GM12875 (cell line): ENCODE measurements around the gene DPP6.

ENCODE experiments used
- H3K4me3 ChIP-seq: one replicate; pipeline ENCODE4 v1.5.1; 2011; ENCODE audit warnings: low read depth, low read length, control low read depth
- TF ChIP-seq, protein P1 (sequence below): IDR thresholded peaks from 2 replicates; pipeline ENCODE4 v1.5.1; 2011; ENCODE audit warnings: low read depth, mild to moderate bottlenecking, control low read depth, inconsistent platforms, low read length, moderate library complexity, borderline replicate concordance; ENCODE audit not compliant: insufficient read depth

DPP6 gene

DNA sequence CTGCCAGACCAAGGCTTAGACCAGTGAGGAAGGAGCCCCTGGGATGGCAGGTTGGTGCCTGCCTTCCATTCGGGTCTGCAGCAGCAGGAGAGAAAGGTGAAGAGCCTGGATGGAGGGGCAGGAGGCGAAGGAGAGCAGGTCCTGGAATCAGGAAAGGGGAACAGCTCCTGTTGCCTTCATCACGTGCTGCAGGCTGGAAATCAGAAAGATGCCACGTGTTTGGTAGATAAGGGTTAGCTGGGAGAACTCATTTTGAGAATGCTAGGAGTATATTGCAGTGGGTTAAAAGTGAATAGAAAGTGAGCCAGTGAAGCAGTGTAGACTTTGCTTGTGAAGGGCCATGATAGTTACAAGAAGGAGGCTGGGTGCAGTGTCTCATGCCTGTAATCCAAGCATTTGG lies 579.0 kb downstream of the DPP6 start:
- TF ChIP-seq, protein P1, sequence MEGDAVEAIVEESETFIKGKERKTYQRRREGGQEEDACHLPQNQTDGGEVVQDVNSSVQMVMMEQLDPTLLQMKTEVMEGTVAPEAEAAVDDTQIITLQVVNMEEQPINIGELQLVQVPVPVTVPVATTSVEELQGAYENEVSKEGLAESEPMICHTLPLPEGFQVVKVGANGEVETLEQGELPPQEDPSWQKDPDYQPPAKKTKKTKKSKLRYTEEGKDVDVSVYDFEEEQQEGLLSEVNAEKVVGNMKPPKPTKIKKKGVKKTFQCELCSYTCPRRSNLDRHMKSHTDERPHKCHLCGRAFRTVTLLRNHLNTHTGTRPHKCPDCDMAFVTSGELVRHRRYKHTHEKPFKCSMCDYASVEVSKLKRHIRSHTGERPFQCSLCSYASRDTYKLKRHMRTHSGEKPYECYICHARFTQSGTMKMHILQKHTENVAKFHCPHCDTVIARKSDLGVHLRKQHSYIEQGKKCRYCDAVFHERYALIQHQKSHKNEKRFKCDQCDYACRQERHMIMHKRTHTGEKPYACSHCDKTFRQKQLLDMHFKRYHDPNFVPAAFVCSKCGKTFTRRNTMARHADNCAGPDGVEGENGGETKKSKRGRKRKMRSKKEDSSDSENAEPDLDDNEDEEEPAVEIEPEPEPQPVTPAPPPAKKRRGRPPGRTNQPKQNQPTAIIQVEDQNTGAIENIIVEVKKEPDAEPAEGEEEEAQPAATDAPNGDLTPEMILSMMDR = no peak

DNA sequence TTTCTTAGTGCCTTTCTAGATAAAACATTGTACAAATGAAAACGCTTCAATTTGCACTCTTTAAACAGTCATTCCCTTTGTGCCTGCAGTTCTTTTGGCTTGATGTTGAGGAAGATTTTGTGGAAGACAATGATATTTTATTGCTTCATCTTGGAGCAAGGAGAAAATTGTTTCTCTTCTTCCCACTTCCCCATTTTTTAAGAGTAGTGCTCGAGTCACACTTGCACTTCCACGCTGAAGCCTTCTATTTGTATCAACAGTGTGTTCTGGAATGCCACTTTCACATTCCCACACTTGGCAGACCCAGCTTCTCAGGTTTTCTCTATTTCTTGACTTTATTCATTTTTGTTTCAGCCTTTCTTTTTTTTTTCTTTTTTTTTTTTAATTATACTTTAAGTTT lies 581.4 kb downstream of the DPP6 start:
- TF ChIP-seq, protein P1 = no peak
- no peak overlapping the region for H3K4me3 ChIP-seq

More for the DNA sequence above, 579.0 kb downstream of the DPP6 start:
- H3K4me3 ChIP-seq = no peak overlapping the region

DNA sequence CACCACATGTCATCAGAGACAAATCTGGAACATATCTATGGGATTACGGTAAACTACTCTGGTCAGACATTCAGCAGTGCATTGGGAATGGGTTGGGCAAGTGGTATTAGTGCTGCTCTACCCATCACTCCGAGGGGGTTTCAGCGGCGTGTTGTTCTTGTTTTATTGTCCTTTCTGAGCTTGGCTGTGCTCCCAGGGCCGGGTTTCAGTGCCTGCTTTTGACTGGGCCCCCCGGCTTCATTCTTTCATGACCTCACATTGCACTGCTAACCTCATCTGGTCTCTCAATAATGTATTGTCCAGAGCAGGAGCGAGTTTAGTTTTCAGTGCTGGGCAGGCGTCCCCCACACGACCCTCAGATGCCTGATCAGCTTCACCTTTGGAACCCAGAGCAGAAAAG lies 586.1 kb downstream of the DPP6 start:
- H3K4me3 ChIP-seq = no peak overlapping the region
- TF ChIP-seq, protein P1 = no peak

DNA sequence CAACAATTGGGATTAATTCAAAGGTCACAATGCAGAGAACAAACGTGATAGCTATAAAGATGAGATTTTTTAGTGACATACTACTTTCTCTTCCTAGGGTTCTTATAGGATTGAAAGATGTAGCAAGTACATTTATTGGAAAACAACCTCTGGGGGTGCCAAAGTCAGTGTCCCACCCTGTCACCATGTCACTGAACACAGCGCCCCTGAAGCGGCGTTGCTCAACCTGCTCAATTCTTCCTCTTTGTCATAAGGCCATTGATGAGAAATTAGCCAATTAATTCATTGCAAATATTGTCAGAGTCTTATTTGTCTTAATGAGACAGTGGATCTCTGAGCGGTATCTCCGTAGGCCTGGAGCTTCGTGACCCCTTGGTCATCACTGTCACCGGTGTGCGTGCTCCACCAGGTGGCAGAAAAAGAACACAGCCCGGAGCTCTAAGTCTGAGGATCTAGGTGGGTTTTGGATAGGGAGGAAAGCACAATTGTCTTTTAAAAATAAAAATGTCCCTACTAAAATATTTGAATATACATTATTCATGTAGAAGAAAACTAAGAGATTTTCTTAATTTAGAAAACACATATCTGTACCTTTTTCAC lies 588.2 kb downstream of the DPP6 start:
- TF ChIP-seq, protein P1 = no peak
- H3K4me3 ChIP-seq = no peak overlapping the region

DNA sequence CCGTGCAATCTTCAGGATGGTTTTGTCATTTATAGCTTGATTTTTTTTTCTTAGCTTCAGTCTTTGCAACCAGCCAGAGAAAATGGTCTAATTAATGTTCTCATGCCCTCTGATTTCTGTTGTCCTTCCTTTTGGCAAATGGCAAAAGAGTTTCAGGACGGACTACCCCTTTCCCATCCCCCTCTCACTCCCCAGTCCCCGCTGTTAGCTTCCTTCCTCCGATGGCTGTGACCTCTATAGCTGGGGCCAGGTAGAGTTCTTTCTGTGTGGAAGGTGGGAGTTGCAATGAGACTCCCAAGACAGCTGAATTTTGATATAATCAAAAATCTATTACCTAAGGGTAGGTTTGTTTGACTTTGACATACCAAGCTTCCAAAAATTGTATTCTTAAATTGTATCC lies 588.7 kb downstream of the DPP6 start:
- TF ChIP-seq, protein P1 = no peak
- H3K4me3 ChIP-seq = no peak overlapping the region

DNA sequence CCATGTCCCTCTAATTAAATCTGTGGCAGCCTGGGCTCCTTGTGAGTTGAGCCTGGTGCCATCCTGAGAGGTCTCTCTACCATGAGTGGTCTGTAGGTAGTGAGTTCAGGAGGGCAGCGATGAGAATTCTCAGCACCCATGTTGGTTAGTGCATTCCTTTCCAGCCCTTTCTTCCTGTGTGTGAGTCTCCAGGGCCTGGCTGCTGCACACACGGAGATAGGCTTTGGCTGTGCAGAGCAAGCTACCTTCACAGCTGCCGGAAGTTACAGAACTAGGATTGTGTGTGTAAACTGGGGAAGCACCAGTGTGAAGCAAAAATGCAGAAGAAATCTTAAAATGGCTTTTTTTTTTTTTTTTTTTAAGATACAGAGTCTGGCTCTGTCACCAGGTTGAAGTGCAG lies 592.2 kb downstream of the DPP6 start:
- no peak overlapping the region for H3K4me3 ChIP-seq
- TF ChIP-seq, protein P1 = no peak

DNA sequence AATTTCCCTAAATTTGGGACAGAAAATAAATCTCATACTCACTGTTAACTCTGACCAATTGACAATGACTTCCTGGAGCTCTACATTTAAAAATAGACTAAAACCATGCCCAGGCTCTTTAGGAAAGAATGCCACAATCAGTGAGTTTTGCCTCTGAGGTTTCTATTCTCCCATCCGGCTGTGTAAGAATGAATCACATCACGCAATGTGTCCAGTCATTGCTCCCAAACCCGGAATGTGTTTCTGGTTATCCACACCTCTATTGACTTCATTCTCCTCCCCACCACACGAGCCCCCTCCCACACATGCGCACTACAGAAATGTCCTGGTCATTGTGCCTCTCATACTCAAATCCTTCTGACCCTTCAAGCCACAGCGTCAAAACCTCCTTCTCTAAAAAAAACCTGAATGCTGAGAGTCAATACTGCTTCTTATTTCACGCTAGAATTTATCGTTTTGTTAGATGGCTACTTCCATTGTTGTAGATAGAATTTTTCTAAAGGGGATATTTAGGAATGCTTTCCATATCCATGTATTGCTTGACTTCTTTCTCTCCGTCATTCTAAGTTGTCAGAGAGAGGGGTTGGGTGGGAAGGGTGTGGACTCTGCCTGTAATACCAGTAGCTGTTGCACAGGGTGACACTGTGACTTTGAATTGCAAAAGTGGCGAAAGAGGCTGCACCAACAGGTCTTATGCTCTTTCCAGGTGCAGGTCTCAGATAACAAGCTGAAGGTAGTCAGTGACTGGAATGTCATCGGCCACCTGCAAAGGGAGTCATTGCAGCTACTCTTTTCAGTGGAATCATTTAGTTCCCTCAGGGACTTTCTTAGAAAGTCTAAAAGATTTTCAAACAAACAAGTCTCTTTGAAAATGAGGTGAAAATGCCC lies 594.2 kb downstream of the DPP6 start:
- no peak overlapping the region for H3K4me3 ChIP-seq
- TF ChIP-seq, protein P1 = no peak
